ENCODE measurements around the gene WASHC2A.
A peak's percentile ranks its signal among the peaks of the same experiment; 100 is the strongest.
"Not testable (repeated sequence)": the region's sequence is repeated elsewhere in the genome, so short reads cannot be mapped to it uniquely, and the experiment has no call there.

The WASHC2A gene

GRCh38 chr10:50145575-50145974 lies 77.8 kb downstream of the WASHC2A start:
- WGBS = no CpG with 5 or more reads among the region's 1 CpG
- H3K4me3 ChIP-seq (ENCODE audit: insufficient read depth in 1 of 2, low read depth in 1 of 2, low read length in 2 of 2); H3K18ac ChIP-seq (ENCODE audit: low read depth in 1 of 2, low read length in 2 of 2); H2AFZ ChIP-seq (ENCODE audit: low read depth, low read length); H3K4ac ChIP-seq (ENCODE audit: low read depth in 1 of 2, low read length in 2 of 2); H2AK5ac ChIP-seq (ENCODE audit: low read length, severe bottlenecking); H3K27ac ChIP-seq (ENCODE audit: low read length, poor library complexity, severe bottlenecking); H3K14ac ChIP-seq (ENCODE audit: low read length in 2 of 2); H3K27me3 ChIP-seq (ENCODE audit: control insufficient read depth in 1 of 2, insufficient read depth in 1 of 2, low read length in 2 of 2); H2BK15ac ChIP-seq (ENCODE audit: low read depth, poor library complexity, severe bottlenecking); H3K23ac ChIP-seq (ENCODE audit: low read length in 2 of 2); H2BK5ac ChIP-seq (ENCODE audit: low read depth, low read length, poor library complexity, severe bottlenecking); H2BK120ac ChIP-seq (ENCODE audit: low read depth, low read length); H3K4me1 ChIP-seq (ENCODE audit: control insufficient read depth, insufficient read depth, low read depth, low read length); H2BK12ac ChIP-seq (ENCODE audit: low read length in 2 of 2); H3K36me3 ChIP-seq (ENCODE audit: control insufficient read depth in 1 of 2, insufficient read depth in 2 of 2, low read depth in 1 of 2, low read length in 2 of 2); H3K9me3 ChIP-seq (ENCODE audit: control insufficient read depth, low read length); H4K91ac ChIP-seq (ENCODE audit: low read length); H3K79me1 ChIP-seq (replicated peaks; ENCODE audit: low read length, poor library complexity, severe bottlenecking); H3K4me2 ChIP-seq (ENCODE audit: low read length, poor library complexity, severe bottlenecking); H4K8ac ChIP-seq (ENCODE audit: low read length); H3K9ac ChIP-seq (ENCODE audit: low read length): not testable (repeated sequence)
- peak; percentile 48 for DNase-seq

- Histone ChIP-seq H3K4me2 (ENCODE audit: low read length, poor library complexity, severe bottlenecking) (peak overlapping the region; percentile 47), H2AFZ (ENCODE audit: low read depth, low read length) (no peak overlapping the region), H3K27me3 (ENCODE audit: control insufficient read depth in 1 of 2, insufficient read depth in 1 of 2, low read length in 2 of 2) (peaks cover 6 to 10% of the 10 kb centered on the region in 2 experiments), H2BK15ac (ENCODE audit: low read depth, poor library complexity, severe bottlenecking) (no peak overlapping the region), H4K8ac (ENCODE audit: low read length) (no peak overlapping the region), H2AK5ac (ENCODE audit: low read length, severe bottlenecking) (no peak overlapping the region), H3K4me1 (ENCODE audit: control insufficient read depth, insufficient read depth, low read depth, low read length) (peaks cover 4% of the 10 kb centered on the region), H3K79me1 (replicated peaks; ENCODE audit: low read length, poor library complexity, severe bottlenecking) (no peaks in the 10 kb centered on the region), H3K9ac (ENCODE audit: low read length) (no peak overlapping the region), H3K18ac (ENCODE audit: low read depth in 1 of 2, low read length in 2 of 2) (no peak overlapping the region), H3K4me3 (ENCODE audit: insufficient read depth in 1 of 2, low read depth in 1 of 2, low read length in 2 of 2) (peak overlapping the region in 1 of 2 experiments; percentile 41), H2BK5ac (ENCODE audit: low read depth, low read length, poor library complexity, severe bottlenecking) (no peak overlapping the region), H3K9me3 (ENCODE audit: control insufficient read depth, low read length) (no peaks in the 10 kb centered on the region), H3K14ac (ENCODE audit: low read length in 2 of 2) (no peak overlapping the region), H4K91ac (ENCODE audit: low read length) (no peak overlapping the region), H3K4ac (ENCODE audit: low read depth in 1 of 2, low read length in 2 of 2) (no peak overlapping the region), H2BK120ac (ENCODE audit: low read depth, low read length) (no peak overlapping the region), H2BK12ac (ENCODE audit: low read length in 2 of 2) (no peak overlapping the region), H3K27ac (ENCODE audit: low read length, poor library complexity, severe bottlenecking) (no peak overlapping the region), H3K23ac (ENCODE audit: low read length in 2 of 2) (no peak overlapping the region), H3K36me3 (ENCODE audit: control insufficient read depth in 1 of 2, insufficient read depth in 2 of 2, low read depth in 1 of 2, low read length in 2 of 2) (no peaks in the 10 kb centered on the region)
- no peak for DNase-seq
- 36% methylated on average over 34 of the region's 34 CpGs for WGBS
These were observed 85.1 kb downstream of the WASHC2A start for GRCh38 chr10:50152792-50153272.

DNA sequence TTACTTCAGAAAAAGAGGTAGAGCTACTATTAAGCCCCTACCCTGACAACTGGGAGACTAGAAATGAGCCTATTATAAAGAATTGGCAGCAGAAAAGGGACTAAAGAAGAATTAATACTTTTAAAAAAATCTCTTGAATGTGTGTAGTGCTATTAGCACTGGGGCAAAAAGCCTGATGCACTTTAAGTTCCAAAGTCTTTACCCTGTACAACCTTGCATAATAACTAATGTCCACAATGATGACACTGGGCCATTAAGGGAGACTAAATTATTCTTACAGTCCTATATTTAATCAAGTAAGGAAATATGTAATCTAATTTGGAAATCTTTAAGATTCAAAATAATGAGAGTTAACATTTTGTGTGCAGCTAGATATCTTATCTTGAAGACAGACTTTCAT lies 90.1 kb downstream of the WASHC2A start:
- not testable (repeated sequence) for H3K79me1 ChIP-seq (replicated peaks; ENCODE audit: low read length, poor library complexity, severe bottlenecking); H2BK120ac ChIP-seq (ENCODE audit: low read depth, low read length); H3K27me3 ChIP-seq (ENCODE audit: control insufficient read depth in 1 of 2, insufficient read depth in 1 of 2, low read length in 2 of 2); H3K4me2 ChIP-seq (ENCODE audit: low read length, poor library complexity, severe bottlenecking); H2AK5ac ChIP-seq (ENCODE audit: low read length, severe bottlenecking); H3K9me3 ChIP-seq (ENCODE audit: control insufficient read depth, low read length); H2AFZ ChIP-seq (ENCODE audit: low read depth, low read length); H4K91ac ChIP-seq (ENCODE audit: low read length); H3K4me1 ChIP-seq (ENCODE audit: control insufficient read depth, insufficient read depth, low read depth, low read length); H3K23ac ChIP-seq (ENCODE audit: low read length in 2 of 2); H3K18ac ChIP-seq (ENCODE audit: low read depth in 1 of 2, low read length in 2 of 2); H3K4me3 ChIP-seq (ENCODE audit: insufficient read depth in 1 of 2, low read depth in 1 of 2, low read length in 2 of 2); H3K27ac ChIP-seq (ENCODE audit: low read length, poor library complexity, severe bottlenecking); H2BK15ac ChIP-seq (ENCODE audit: low read depth, poor library complexity, severe bottlenecking); H3K9ac ChIP-seq (ENCODE audit: low read length); DNase-seq; H3K4ac ChIP-seq (ENCODE audit: low read depth in 1 of 2, low read length in 2 of 2); H3K14ac ChIP-seq (ENCODE audit: low read length in 2 of 2); H3K36me3 ChIP-seq (ENCODE audit: control insufficient read depth in 1 of 2, insufficient read depth in 2 of 2, low read depth in 1 of 2, low read length in 2 of 2); H4K8ac ChIP-seq (ENCODE audit: low read length); H2BK5ac ChIP-seq (ENCODE audit: low read depth, low read length, poor library complexity, severe bottlenecking); H2BK12ac ChIP-seq (ENCODE audit: low read length in 2 of 2)

DNA sequence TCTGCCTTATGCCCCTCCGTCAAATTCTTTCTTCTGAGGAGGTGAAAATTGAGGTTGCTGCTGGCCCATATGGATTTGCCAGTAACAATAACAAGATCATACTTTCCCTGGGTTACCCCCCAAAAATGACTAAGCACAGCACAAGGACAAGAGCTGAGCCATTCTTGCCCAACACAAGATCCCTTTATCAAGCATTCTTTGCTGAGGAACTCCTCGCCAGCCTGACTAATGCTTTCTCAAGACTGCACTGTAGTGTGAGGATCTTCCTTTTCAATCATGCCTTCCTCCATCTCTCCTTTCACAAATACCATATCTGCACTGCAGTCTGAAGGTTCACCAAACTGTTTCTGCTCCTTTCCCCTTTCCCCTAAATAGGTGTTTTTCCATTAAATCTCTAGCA lies 92.1 kb downstream of the WASHC2A start:
- H3K4ac ChIP-seq (ENCODE audit: low read depth in 1 of 2, low read length in 2 of 2); H3K4me1 ChIP-seq (ENCODE audit: control insufficient read depth, insufficient read depth, low read depth, low read length); H3K18ac ChIP-seq (ENCODE audit: low read depth in 1 of 2, low read length in 2 of 2); H4K91ac ChIP-seq (ENCODE audit: low read length); H2BK12ac ChIP-seq (ENCODE audit: low read length in 2 of 2); H3K79me1 ChIP-seq (replicated peaks; ENCODE audit: low read length, poor library complexity, severe bottlenecking); H3K27me3 ChIP-seq (ENCODE audit: control insufficient read depth in 1 of 2, insufficient read depth in 1 of 2, low read length in 2 of 2); H2BK15ac ChIP-seq (ENCODE audit: low read depth, poor library complexity, severe bottlenecking); H2AFZ ChIP-seq (ENCODE audit: low read depth, low read length); H3K23ac ChIP-seq (ENCODE audit: low read length in 2 of 2); H2BK5ac ChIP-seq (ENCODE audit: low read depth, low read length, poor library complexity, severe bottlenecking); H3K4me3 ChIP-seq (ENCODE audit: insufficient read depth in 1 of 2, low read depth in 1 of 2, low read length in 2 of 2); H2BK120ac ChIP-seq (ENCODE audit: low read depth, low read length); H3K9me3 ChIP-seq (ENCODE audit: control insufficient read depth, low read length); H3K14ac ChIP-seq (ENCODE audit: low read length in 2 of 2); H3K36me3 ChIP-seq (ENCODE audit: control insufficient read depth in 1 of 2, insufficient read depth in 2 of 2, low read depth in 1 of 2, low read length in 2 of 2); H4K8ac ChIP-seq (ENCODE audit: low read length); H3K27ac ChIP-seq (ENCODE audit: low read length, poor library complexity, severe bottlenecking); H2AK5ac ChIP-seq (ENCODE audit: low read length, severe bottlenecking); H3K9ac ChIP-seq (ENCODE audit: low read length); H3K4me2 ChIP-seq (ENCODE audit: low read length, poor library complexity, severe bottlenecking); DNase-seq: not testable (repeated sequence)
- WGBS = 91% methylated on average over 2 of the region's 2 CpGs
